Esophagus squamous epithelium (tissue), 5 donors: ENCODE measurements around the gene ICA1L. TPM values are rescaled to one million over a fixed set of nuclear protein-coding genes. Genes with fewer than 3 reads are reported as not detected.

Experiments
- DNase-seq: peaks from one replicate; lab custom pipeline; 2025; lab: John Stamatoyannopoulos, UW
- H3K27ac ChIP-seq, 4 donors: fragments of 200-600 bp; sonication (generic); one replicate each; pipeline ENCODE4 v1.5.1; 2016 to 2019; ENCODE audit warnings: mild to moderate bottlenecking in 1 of 4
- H3K27me3 ChIP-seq, 4 donors: fragments of 200-600 bp; sonication (generic); 1 replicate in 3 of 4; 2 replicates in 1 of 4; pipeline versions ENCODE4 v1.5.1 to v1.6.0; 2017 to 2021; ENCODE audit warnings: antibody characterized with exemption in 1 of 4
- H3K36me3 ChIP-seq, 3 donors: fragments of 200-600 bp; sonication (generic); one replicate each; pipeline ENCODE4 v1.5.1; 2016 to 2019
- H3K4me1 ChIP-seq, 3 donors: fragments of 200-600 bp; sonication (generic); one replicate each; pipeline ENCODE4 v1.5.1; 2017 to 2019
- H3K4me3 ChIP-seq, 4 donors: fragments of 200-600 bp; sonication (generic); 1 replicate in 3 of 4; 2 replicates in 1 of 4; pipeline ENCODE4 v1.5.1; 2016 to 2019; ENCODE audit warnings: mild to moderate bottlenecking in 2 of 4, moderate library complexity in 1 of 4
- H3K9me3 ChIP-seq, 3 donors: fragments of 200-600 bp; sonication (generic); one replicate each; pipeline ENCODE4 v1.5.1; 2016 to 2019
- CTCF ChIP-seq, 6 experiments: fragments of 450-650 bp in 4 of 6; fragments of 200-600 bp in 2 of 6; sonication (generic) in 2 of 6; IDR thresholded peaks; one replicate each; pipeline ENCODE4 v1.5.1; 2016 to 2019; ENCODE audit warnings: antibody characterized with exemption in 6 of 6, mild to moderate bottlenecking in 4 of 6, moderate library complexity in 4 of 6
- POLR2A ChIP-seq, 4 donors: fragments of 450-650 bp; IDR thresholded peaks; one replicate each; pipeline ENCODE4 v1.6.1; 2017; ENCODE audit warnings: antibody characterized with exemption in 4 of 4, mild to moderate bottlenecking in 4 of 4, moderate library complexity in 3 of 4
- WGBS, 2 donors: methylation state at CpG; one replicate each; pipeline ENCODE4 v1.1.5; 2018; 5-methylcytosine and 5-hydroxymethylcytosine counted together
- intact Hi-C: fragments of 100-400 bp; cut with DNase I; formaldehyde crosslinking; loops from one replicate; pipeline ENCODE4 v1.15.0; 2022
- total RNA-seq, 4 donors: library from RNA; depleted of rRNA; stranded (reverse); fragments of >200 nt; gene quantifications; one replicate each; pipeline ENCODE4 v1.1.0, GENCODE V29; 2016
- donor health status: DM: yes; HTN: yes; CAD: no.

Gene ICA1L
- total RNA-seq, 4 donors from 2014 or later = 0.53 to 8.0 (median 0.79) TPM

- Histone ChIP-seq H3K27ac (no peak overlapping the region), H3K9me3 (no peaks in the 10 kb centered on the region), H3K4me3 (no peak overlapping the region), H3K27me3 (no peaks in the 10 kb centered on the region), H3K36me3 (peaks cover 0 to 39% (median 0%) of the 10 kb centered on the region in 3 donors), H3K4me1 (peaks cover 0 to 12% (median 0%) of the 10 kb centered on the region in 3 donors)
- no peak for DNase-seq
- intact Hi-C loops = no loop called here
- 81 to 86% methylated on average over 2 of the region's 2 CpGs for WGBS, 2 donors
- no peak for TF ChIP-seq CTCF (IDR thresholded peaks at IDR 0.05)
- TF ChIP-seq POLR2A (IDR thresholded peaks at IDR 0.05) = no peak
Observed at GRCh38 chr2:202778217-202778616, 93.3 kb downstream of the ICA1L start.

- no peaks in the 10 kb centered on the region for H3K4me1 ChIP-seq
- H3K27ac ChIP-seq = no peak overlapping the region
- intact Hi-C loops = no loop called here
- H3K27me3 ChIP-seq = no peaks in the 10 kb centered on the region
- 94% methylated on average over 14 of the region's 37 CpGs; no CpG with 5 or more reads in 1 of the 2 donors for WGBS, 2 donors
- peaks cover 0 to 56% (median 0%) of the 10 kb centered on the region in 3 donors for H3K36me3 ChIP-seq
- no peaks in the 10 kb centered on the region for H3K9me3 ChIP-seq
- TF ChIP-seq POLR2A (IDR thresholded peaks at IDR 0.05) (no peak), CTCF (IDR thresholded peaks at IDR 0.05) (no peak)
- DNase-seq = no peak
- H3K4me3 ChIP-seq = no peak overlapping the region
Observed at GRCh38 chr2:202774104-202774503, 97.5 kb downstream of the ICA1L start.

GRCh38 chr2:202773301-202773973 lies 98.1 kb downstream of the ICA1L start:
- WGBS, 2 donors = 82 to 93% methylated on average over 6 of the region's 6 CpGs
- no peaks in the 10 kb centered on the region for H3K9me3 ChIP-seq
- no peak overlapping the region for H3K27ac ChIP-seq
- intact Hi-C loops = no loop called here
- H3K4me3 ChIP-seq = no peak overlapping the region
- no peak for DNase-seq
- TF ChIP-seq POLR2A (IDR thresholded peaks at IDR 0.05) = no peak
- TF ChIP-seq CTCF (IDR thresholded peaks at IDR 0.05) = no peak
- H3K27me3 ChIP-seq = no peaks in the 10 kb centered on the region
- peaks cover 0 to 54% (median 0%) of the 10 kb centered on the region in 3 donors for H3K36me3 ChIP-seq
- no peaks in the 10 kb centered on the region for H3K4me1 ChIP-seq

- intact Hi-C loops = no loop called here
Observed at GRCh38 chr2:202771741-202772460, 99.7 kb downstream of the ICA1L start.

More at GRCh38 chr2:202771741-202772460, 99.7 kb downstream of the ICA1L start:
- WGBS, 2 donors = 86 to 88% methylated on average over 7 of the region's 7 CpGs
- TF ChIP-seq POLR2A (IDR thresholded peaks at IDR 0.05) = no peak
- no peak for TF ChIP-seq CTCF (IDR thresholded peaks at IDR 0.05)
- no peak for DNase-seq
- Histone ChIP-seq H3K9me3 (no peaks in the 10 kb centered on the region), H3K27me3 (no peaks in the 10 kb centered on the region), H3K4me3 (no peak overlapping the region), H3K4me1 (no peaks in the 10 kb centered on the region), H3K27ac (no peak overlapping the region), H3K36me3 (peaks cover 0 to 53% (median 0%) of the 10 kb centered on the region in 3 donors)
